ENCODE data around the gene AMT.

Gene AMT

DNA sequence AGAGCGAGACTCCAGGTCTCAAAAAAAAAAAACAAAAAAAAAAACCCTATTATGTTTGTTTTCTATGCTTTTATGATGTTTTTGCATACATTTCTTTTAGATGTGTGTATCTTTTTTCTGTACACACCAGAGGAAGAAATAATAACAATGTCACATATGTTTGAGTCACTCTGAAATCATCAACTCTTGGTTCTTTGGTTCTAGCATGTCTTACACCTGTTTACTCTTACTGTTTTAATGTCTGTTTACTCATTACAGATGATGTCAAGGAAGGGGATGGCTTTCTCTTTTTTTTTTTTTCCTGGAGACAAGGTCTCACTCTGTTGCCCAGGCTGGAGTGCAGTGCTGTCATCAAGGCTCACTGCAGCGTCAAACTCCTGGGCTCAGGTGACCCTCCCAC lies 34.6 kb downstream of the AMT start:
- DNase-seq = no peak

DNA sequence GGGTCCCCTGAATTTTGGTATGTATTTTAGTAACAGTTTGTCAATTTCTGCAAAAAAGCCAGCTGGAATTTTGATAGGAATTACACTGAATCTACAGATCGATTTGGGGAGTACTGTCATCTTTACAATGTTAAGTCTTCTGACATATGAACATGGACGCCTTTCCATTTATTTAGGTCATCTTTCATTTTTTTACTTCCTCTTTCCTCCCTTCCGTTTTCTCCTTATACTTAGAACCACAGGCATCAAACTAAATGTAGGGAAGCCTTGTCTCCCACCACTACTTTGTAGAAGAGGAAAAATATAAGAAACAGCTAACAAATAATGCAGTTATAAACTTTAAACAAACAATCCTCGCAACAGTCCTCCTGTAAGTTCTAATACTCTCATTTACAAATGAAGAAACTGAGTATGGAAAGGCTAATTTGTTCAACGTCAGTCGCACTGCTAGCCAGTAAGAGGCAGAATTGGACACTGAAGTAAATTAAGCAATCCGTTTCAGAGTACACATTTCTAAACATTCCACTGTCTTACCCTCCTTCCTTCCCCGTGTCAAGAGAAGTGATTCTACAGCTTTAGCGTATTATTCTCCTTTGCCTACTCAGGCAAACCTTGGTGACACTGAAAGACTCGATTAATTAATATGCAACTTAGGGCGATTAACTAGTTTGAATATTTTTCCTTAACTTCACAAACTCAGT lies 36.1 kb downstream of the AMT start:
- DNase-seq = no peak

DNA sequence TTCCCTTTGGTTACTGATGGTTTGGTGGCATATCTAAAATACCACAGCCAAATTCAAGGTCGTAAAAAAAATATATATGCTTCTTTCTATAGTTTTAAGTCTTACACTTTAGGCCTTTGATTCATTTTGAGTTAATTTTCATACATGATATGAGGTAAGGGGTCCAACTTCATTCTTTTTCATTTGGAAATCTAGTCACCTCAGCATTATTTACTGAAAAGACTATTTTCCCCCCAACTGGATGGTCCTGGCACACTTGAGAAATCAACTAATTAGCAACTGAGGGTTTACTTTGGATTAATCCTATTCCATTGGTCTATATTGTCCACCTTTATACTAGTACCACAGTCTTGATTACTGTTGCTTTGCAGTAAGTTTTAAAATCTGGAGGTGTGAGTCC lies 36.7 kb downstream of the AMT start:
- DNase-seq = no peak

DNA sequence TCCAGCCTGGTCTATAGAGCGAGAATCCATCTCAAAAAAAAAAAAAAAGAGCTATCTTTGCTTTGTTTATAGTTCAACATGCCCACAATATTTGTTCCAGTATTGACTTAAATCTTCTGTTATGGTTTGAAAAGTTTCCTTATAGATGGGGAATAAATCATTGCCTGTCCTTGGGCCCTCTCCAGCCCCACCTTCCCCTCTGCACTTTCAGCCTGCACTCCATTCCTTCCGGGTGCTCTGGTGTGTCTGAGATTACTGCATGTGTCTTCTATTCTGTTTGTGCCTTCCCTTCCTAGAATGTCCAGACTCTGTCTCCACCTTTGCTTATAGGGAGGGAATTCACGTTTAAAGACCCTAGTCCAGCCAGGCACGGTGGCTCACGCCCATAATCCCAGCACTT lies 38.9 kb downstream of the AMT start:
- no peak for DNase-seq

DNA sequence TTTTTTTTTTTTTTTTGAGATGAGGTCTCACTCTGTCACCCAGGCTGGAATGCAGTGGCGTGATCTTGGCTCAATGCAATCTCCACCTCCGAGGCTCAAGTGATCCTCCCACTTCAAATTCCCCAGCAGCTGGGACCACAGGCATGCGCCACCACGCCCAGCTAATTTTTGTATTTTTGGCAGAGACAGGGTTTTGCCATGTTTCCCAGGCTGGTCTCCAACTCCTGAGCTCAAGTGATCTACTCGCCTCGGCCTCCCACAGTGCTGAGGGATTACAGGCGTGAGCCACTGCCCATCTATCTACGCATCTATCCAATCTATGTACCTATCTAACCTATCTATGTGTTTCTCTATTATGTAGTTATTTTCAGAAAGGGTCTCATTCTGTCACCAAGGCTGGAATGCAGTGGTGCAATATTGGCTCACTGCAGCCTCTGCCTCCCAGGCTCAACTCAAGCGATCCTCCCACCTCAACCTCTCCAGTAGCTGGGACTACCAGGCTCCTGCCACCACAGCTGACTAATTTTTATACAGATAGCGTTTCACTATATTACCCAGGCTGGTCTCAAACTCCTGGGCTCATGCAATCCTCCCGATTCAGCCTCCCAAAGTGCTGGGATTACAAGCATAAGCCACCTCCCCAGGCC lies 43.9 kb downstream of the AMT start:
- no peak for DNase-seq

DNA sequence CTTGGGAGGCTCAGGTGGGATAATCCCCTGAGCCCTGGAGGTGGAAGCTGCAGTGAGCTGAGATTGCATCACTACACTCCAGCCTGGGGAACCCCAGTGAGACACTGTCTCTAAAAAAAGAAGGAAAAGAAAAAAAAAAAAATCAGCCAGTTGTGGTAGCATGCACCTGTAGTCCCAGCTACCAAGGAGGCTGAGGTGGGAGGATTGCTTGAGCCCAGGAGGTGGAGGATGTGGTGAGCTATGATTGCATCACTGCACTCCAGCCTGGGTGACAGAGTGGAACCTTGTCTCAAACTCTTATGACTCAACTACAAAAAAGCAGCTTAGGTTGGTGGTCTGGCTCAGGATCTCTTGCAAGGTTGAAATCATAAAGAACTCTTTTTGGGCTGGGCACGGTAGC lies 44.8 kb downstream of the AMT start:
- DNase-seq = no peak

DNA sequence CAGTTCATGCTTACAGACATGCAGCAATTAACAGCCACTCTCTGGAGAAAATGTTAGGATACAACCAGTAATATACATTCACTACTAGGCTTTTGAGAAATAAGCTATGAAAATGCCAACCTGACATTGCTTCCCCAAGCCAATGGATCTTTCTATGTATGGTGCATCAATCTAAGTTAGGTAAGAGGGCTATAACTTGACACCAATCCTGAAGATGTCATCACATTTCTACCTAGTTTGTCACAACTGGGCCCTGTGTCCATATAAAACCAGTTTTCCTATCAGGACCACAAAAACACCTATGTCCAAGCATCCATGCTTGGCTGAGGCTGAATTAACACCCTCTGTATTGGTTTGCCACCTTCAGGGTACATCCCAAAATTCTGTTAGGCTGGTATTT lies 50.3 kb downstream of the AMT start:
- no peak for DNase-seq

DNA sequence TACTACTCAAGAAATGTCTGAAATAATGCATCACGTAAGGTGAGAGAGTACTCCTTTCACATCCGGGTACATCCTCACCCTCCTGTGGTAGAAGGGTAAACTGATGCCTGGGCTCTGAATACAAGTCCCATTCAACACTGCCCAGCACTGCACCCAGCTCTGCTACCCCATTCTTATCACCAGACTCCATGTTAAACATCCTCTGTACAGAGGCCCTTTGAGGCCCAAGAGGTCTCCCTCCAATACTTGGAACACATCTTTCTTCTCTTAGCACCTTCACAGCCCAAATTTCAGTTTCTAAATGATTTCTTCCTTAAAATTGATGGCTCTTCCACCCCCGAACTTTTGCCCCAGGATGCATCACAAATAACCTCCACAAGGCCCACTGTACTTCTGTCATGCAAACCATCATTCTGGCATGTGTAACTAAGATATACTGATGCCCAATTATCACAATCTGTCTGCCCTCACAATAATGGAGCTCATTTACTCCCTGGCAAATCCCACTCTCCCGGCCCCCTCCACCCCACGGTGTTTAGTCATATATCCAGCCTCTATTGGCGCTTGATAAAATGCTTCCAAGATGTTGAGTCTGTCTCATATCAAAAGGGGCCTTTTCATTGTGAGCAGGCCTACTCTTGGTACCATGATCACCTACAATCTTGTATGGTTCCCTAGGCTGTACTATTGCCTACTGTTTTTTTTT lies 51.5 kb downstream of the AMT start:
- DNase-seq = no peak
